HepG2 (cell line): ENCODE measurements around the gene NAV2. TPM values are rescaled to one million over a fixed set of nuclear protein-coding genes. Genes with fewer than 3 reads are reported as not detected.

Experiments
- ATAC-seq: fragments of 200-7000 bp; cut with Tn5 transposase; 3 replicates; pipeline ENCODE4 v1.9.1; 2020; ENCODE audit warnings: mild to moderate bottlenecking, moderate library complexity
- BruUV-seq: library from RNA; stranded (reverse); fragments of 400-500 nt; replicated peaks from 2 replicates; lab custom pipeline; 2021; lab: Mats Ljungman, UMichigan
- CTCF ChIA-PET: fragments of 300-600 bp; formaldehyde crosslinking; extraction: SDS; loops from one replicate; lab custom pipeline; 2021; ENCODE audit warnings: low total read pairs, inconsistent platforms, low intra/inter-chr PET ratio; lab: Yijun Ruan, JAX
- POLR2A ChIA-PET: fragments of 350-600 bp; sonication (Branson Sonifier 250); formaldehyde crosslinking; loops from one replicate; lab custom pipeline; 2020; ENCODE audit warnings: antibody characterized with exemption, inconsistent platforms; lab: Yijun Ruan, JAX
- DNase-seq: peaks from one replicate; pipeline ENCODE4 v3.0.0-alpha.2; 2015; ENCODE audit warnings: low spot score
- FAIRE-seq: peaks from 3 replicates; lab custom pipeline; 2011; peaks lifted over from hg19 to GRCh38; lab: Jason Lieb, UNC
- H2AFZ ChIP-seq: one replicate; pipeline ENCODE4 v1.6.1; 2011; ENCODE audit warnings: low read length, inconsistent platforms
- H3K27ac ChIP-seq: fragments of 300-600 bp; 3 replicates; pipeline ENCODE4 v1.8.0; 2011; ENCODE audit warnings: mixed run types, mild to moderate bottlenecking, mixed read lengths, low read length, inconsistent platforms; ENCODE audit not compliant: insufficient read depth; ENCODE audit errors: extremely low read length
- H3K27me3 ChIP-seq, 2 experiments: fragments of 200-600 bp in 1 of 2; 2 replicates in 1 of 2; 3 replicates in 1 of 2; pipeline versions ENCODE4 v1.6.0 to v1.8.0; 2011; ENCODE audit warnings: low read length in 2 of 2, mild to moderate bottlenecking in 2 of 2, moderate library complexity in 2 of 2, inconsistent platforms in 1 of 2; ENCODE audit not compliant: insufficient read depth in 2 of 2, control insufficient read depth in 1 of 2
- H3K36me3 ChIP-seq, 2 experiments: fragments of 200-600 bp in 1 of 2; replicated peaks in 1 of 2; 2 replicates in 1 of 2; 3 replicates in 1 of 2; pipeline versions ENCODE4 v1.5.1 to v1.8.0; 2011; ENCODE audit warnings: low read length in 2 of 2, inconsistent platforms in 1 of 2; ENCODE audit not compliant: insufficient read depth in 2 of 2, control insufficient read depth in 1 of 2
- H3K4me1 ChIP-seq: 2 replicates; pipeline ENCODE4 v1.5.1; 2012; ENCODE audit warnings: low read length, inconsistent platforms; ENCODE audit not compliant: insufficient read depth
- H3K4me2 ChIP-seq: 2 replicates; pipeline ENCODE4 v1.6.0; 2011; ENCODE audit warnings: low read depth, low read length, inconsistent platforms
- H3K4me3 ChIP-seq, 3 experiments: fragments of 200-600 bp in 1 of 3; sonication (generic), shearing (Covaris generic) in 1 of 3; replicated peaks in 1 of 3; 2 replicates each; pipeline ENCODE4 v1.5.1; 2011 to 2016; ENCODE audit warnings: low read length in 3 of 3, inconsistent platforms in 2 of 3, low read depth in 2 of 3, mild to moderate bottlenecking in 2 of 3, control low read depth in 1 of 3, mixed read lengths in 1 of 3; ENCODE audit not compliant: insufficient read depth in 1 of 3
- H3K79me2 ChIP-seq: one replicate; pipeline ENCODE4 v1.6.1; 2011; ENCODE audit warnings: low read length, inconsistent platforms; ENCODE audit not compliant: insufficient read depth
- H3K9ac ChIP-seq: 2 replicates; pipeline ENCODE4 v1.6.0; 2011; ENCODE audit warnings: mild to moderate bottlenecking, low read depth, low read length, inconsistent platforms; ENCODE audit not compliant: insufficient read depth
- H3K9me3 ChIP-seq: 2 replicates; pipeline ENCODE4 v1.5.1; 2012; ENCODE audit warnings: mild to moderate bottlenecking, low read length
- H4K20me1 ChIP-seq: 2 replicates; pipeline ENCODE4 v1.6.0; 2011; ENCODE audit warnings: inconsistent platforms, mild to moderate bottlenecking, low read length, moderate library complexity; ENCODE audit not compliant: insufficient read depth
- MATR3 ChIP-seq: sonication (generic); formaldehyde crosslinking; IDR thresholded peaks from 2 replicates; pipeline ENCODE4 v1.4.0; 2020; ENCODE audit warnings: missing genetic modification reagents
- RBM22 ChIP-seq: fragments of 200-400 bp; formaldehyde crosslinking; optimal IDR thresholded peaks from 2 replicates; pipeline ENCODE3; 2017; ENCODE audit warnings: mild to moderate bottlenecking, low read length, moderate library complexity
- SOX6 ChIP-seq, 2 experiments: fragments of 450-650 bp in 1 of 2; sonication (generic) in 1 of 2; formaldehyde crosslinking in 1 of 2; IDR thresholded peaks; 2 replicates each; pipeline versions ENCODE4 v1.4.0 to v1.6.1; 2017 to 2020; ENCODE audit warnings: antibody characterized with exemption in 1 of 2, mild to moderate bottlenecking in 1 of 2, missing genetic modification reagents in 1 of 2
- ZFP1 ChIP-seq: IDR thresholded peaks from 2 replicates; pipeline ENCODE4 v1.6.1; 2016
- ZNF574 ChIP-seq: sonication (generic); formaldehyde crosslinking; IDR thresholded peaks from 2 replicates; pipeline ENCODE4 v1.4.0; 2020; ENCODE audit warnings: missing genetic modification reagents
- ZNF816 ChIP-seq: sonication (generic); formaldehyde crosslinking; IDR thresholded peaks from 2 replicates; pipeline ENCODE4 v1.8.0; 2022; ENCODE audit warnings: missing genetic modification reagents, mild to moderate bottlenecking, borderline replicate concordance
- ZSCAN25 ChIP-seq: sonication (generic); formaldehyde crosslinking; IDR thresholded peaks from 2 replicates; pipeline ENCODE4 v1.8.0; 2022; ENCODE audit warnings: mild to moderate bottlenecking, missing genetic modification reagents
- WGBS: methylation state at CpG from one replicate; pipeline ENCODE4 v1.1.6; 2017; ENCODE audit warnings: low lambda C conversion rate; 5-methylcytosine and 5-hydroxymethylcytosine counted together
- in situ Hi-C: cut with HindIII; loops from 2 replicates; pipeline ENCODE4 v1.10.0; 2017; ENCODE audit warnings: low pct_unique_long_range_greater_than_20kb; ENCODE audit not compliant: extremely low pct_ligation_motif_present
- intact Hi-C: fragments of 100-400 bp; cut with micrococcal nuclease; formaldehyde crosslinking; loops from one replicate; pipeline ENCODE4 v1.10.0; 2022; ENCODE audit not compliant: unreplicated experiment
- polyA plus RNA-seq, 8 experiments: library from polyadenylated mRNA; depleted of rRNA in 3 of 8; stranded (reverse) in 7 of 8; unstranded in 1 of 8; fragments of >200 nt; fragmentation: Illumina TruSeq in 4 of 8; extraction: Trizol in 4 of 8; gene quantifications; 2 replicates each; pipeline versions ENCODE4 v1.2.1 to v1.2.3, GENCODE V29; 2011 to 2016; ENCODE audit warnings: low read depth in 4 of 8, missing spikeins in 1 of 8, mixed read lengths in 1 of 8; ENCODE audit not compliant: insufficient read depth in 1 of 8
- total RNA-seq, 5 experiments: library from RNA; depleted of rRNA; stranded (reverse); fragments of >200 nt; fragmentation: Illumina TruSeq; extraction: Trizol; gene quantifications; 2 replicates each; pipeline ENCODE4 v1.2.3, GENCODE V29; 2016; ENCODE audit warnings: low read depth in 1 of 5
- TF ChIP-seq, protein P1 (sequence below): sonication (generic); formaldehyde crosslinking; IDR thresholded peaks from 2 replicates; pipeline ENCODE4 v1.4.0; 2020; ENCODE audit warnings: missing genetic modification reagents
- TF ChIP-seq, protein P2 (sequence below): sonication (generic); formaldehyde crosslinking; IDR thresholded peaks from 2 replicates; pipeline ENCODE4 v1.8.0; 2022; ENCODE audit warnings: low read depth, missing genetic modification reagents
- TF ChIP-seq, protein P3 (sequence below): sonication (generic); formaldehyde crosslinking; IDR thresholded peaks from 2 replicates; pipeline ENCODE4 v1.4.0; 2020; ENCODE audit warnings: mild to moderate bottlenecking, missing genetic modification reagents

Gene NAV2
- total and polyA plus RNA-seq, 2 of the 13 experiments (the other 11 are each of a cell fraction or from before 2014, with no cell fraction given) = 9.3 to 34.6 TPM

DNA sequence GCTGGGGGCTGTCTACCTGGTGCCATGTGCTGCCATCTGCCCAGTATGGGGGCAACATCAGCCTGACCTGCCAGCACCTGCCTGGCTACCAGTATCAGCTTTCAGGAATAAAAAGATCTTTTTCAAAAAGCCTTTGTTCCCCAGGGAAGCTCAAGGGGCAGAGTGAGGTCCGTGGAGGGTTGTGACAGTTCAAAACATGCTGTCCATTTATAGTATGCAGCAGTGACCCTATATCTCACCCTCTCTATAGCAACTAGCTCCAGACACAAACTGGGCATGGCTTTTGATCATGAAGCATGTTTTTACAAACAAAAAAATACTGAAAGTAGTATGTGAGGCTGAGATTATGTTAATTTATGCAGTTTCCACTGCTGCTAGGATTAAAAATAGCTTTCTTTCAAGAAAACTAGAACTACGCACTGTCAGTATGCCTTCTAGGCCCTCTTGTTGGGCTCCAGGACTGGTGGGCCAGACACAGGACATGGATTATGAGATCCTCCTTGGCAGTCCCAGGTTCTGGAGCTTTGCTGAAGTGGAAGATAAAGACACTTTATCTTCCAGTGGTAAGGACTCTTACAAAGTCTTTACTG is 23.4 kb downstream of the NAV2 start:
- no peak for ATAC-seq
- CTCF ChIA-PET = no interaction called here
- intact Hi-C loops = no loop called here
- no peaks in the 10 kb centered on the region for H3K36me3 ChIP-seq
- H2AFZ ChIP-seq = no peak overlapping the region
- no peak overlapping the region for H3K9ac ChIP-seq
- no peaks in the 10 kb centered on the region for H3K4me1 ChIP-seq
- no peak overlapping the region for H3K4me3 ChIP-seq
- TF ChIP-seq MATR3 (CRISPR knock-in tag) (no peak), SOX6 (IDR thresholded peaks at IDR 0.05) (no peak), SOX6 (CRISPR knock-in tag; IDR thresholded peaks at IDR 0.05) (no peak)
- TF ChIP-seq, protein P1, sequence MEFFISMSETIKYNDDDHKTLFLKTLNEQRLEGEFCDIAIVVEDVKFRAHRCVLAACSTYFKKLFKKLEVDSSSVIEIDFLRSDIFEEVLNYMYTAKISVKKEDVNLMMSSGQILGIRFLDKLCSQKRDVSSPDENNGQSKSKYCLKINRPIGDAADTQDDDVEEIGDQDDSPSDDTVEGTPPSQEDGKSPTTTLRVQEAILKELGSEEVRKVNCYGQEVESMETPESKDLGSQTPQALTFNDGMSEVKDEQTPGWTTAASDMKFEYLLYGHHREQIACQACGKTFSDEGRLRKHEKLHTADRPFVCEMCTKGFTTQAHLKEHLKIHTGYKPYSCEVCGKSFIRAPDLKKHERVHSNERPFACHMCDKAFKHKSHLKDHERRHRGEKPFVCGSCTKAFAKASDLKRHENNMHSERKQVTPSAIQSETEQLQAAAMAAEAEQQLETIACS = no peak
- TF ChIP-seq, all 625 proteins: peak for 0
- BruUV-seq = no TSS peak
- no peaks in the 10 kb centered on the region for H3K79me2 ChIP-seq
- 38% methylated on average over 2 of the region's 2 CpGs for WGBS
- DNase-seq = no peak
- H3K27me3 ChIP-seq = peaks cover 0 to 46% of the 10 kb centered on the region in 2 experiments; a peak in 4 of 5 replicates
- H4K20me1 ChIP-seq = no peaks in the 10 kb centered on the region
- no peak for FAIRE-seq
- H3K4me2 ChIP-seq = no peak overlapping the region
- in situ Hi-C loops = loop anchor here (10.0 kb wide), 1 partner anchor 661 kb away; no protein-coding TSS in a partner anchor
- H3K9me3 ChIP-seq = no peaks in the 10 kb centered on the region
- no peak overlapping the region for H3K27ac ChIP-seq
- POLR2A ChIA-PET = no interaction called here

DNA sequence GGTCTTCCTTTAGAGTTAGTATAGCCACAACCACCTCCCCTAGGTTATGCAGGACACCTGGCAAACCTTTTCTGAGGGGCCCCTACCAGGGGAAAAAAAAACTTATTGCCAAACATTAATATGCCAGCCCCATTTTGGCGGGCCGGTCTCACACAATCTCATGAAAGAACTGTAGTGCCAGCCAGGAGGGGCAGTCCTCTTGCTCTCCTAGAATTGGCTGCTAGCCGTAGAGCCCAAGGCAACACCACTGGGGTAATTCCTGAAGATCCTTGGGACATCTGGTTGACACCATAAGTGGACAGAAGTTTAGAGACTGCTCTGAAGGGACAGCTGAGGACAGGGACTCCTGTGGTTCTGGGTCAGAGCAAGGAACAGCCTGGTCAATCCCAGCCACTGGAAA is 24.2 kb downstream of the NAV2 start:
- H3K4me3 ChIP-seq = no peak overlapping the region
- WGBS = 26% methylated on average over 3 of the region's 3 CpGs
- no peaks in the 10 kb centered on the region for H3K36me3 ChIP-seq
- no peak overlapping the region for H3K27ac ChIP-seq
- H3K4me2 ChIP-seq = no peak overlapping the region
- ChIA-PET POLR2A (no interaction called here), CTCF (no interaction called here)
- H2AFZ ChIP-seq = no peak overlapping the region
- no peak overlapping the region for H3K9ac ChIP-seq
- H4K20me1 ChIP-seq = no peaks in the 10 kb centered on the region
- ATAC-seq = no peak
- TF ChIP-seq, protein P2, sequence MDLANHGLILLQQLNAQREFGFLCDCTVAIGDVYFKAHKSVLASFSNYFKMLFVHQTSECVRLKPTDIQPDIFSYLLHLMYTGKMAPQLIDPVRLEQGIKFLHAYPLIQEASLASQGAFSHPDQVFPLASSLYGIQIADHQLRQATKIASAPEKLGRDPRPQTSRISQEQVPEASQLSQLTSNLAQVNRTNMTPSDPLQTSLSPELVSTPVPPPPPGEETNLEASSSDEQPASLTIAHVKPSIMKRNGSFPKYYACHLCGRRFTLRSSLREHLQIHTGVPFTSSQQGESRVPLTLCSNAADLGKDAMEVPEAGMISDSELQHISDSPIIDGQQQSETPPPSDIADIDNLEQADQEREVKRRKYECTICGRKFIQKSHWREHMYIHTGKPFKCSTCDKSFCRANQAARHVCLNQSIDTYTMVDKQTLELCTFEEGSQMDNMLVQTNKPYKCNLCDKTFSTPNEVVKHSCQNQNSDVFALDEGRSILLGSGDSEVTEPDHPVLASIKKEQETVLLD (CRISPR knock-in tag) = no peak
- TF ChIP-seq ZNF816 (CRISPR knock-in tag) (no peak), ZFP1 (CRISPR knock-in tag) (no peak), ZNF574 (CRISPR knock-in tag) (no peak), RBM22 (no peak), ZSCAN25 (CRISPR knock-in tag) (no peak)
- TF ChIP-seq, protein P3, sequence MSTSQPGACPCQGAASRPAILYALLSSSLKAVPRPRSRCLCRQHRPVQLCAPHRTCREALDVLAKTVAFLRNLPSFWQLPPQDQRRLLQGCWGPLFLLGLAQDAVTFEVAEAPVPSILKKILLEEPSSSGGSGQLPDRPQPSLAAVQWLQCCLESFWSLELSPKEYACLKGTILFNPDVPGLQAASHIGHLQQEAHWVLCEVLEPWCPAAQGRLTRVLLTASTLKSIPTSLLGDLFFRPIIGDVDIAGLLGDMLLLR (CRISPR knock-in tag) = no peak
- H3K4me1 ChIP-seq = no peaks in the 10 kb centered on the region
- H3K79me2 ChIP-seq = no peaks in the 10 kb centered on the region
- no TSS peak for BruUV-seq
- in situ Hi-C loops (loop anchor here (10.0 kb wide), 1 partner anchor 662 kb away; no protein-coding TSS in a partner anchor), intact Hi-C loops (no loop called here)
- H3K27me3 ChIP-seq = peaks cover 0 to 46% of the 10 kb centered on the region in 2 experiments; a peak in 3 of 5 replicates
- DNase-seq = no peak
- no peak for FAIRE-seq
- H3K9me3 ChIP-seq = no peaks in the 10 kb centered on the region
